ENCODE data around the gene GRK3.

Gene GRK3

GRCh38 chr22:25710501-25710900 is 146.0 kb downstream of the GRK3 start:
- no peaks in the 10 kb centered on the region for H4K20me1 ChIP-seq (ENCODE audit: control insufficient read depth, insufficient read depth, low read depth, low read length)
- no peaks in the 10 kb centered on the region for H3K36me3 ChIP-seq (ENCODE audit: control insufficient read depth, low read length)
- no peak overlapping the region for H3K4me3 ChIP-seq (ENCODE audit: low read length)
- no peaks in the 10 kb centered on the region for H3K27me3 ChIP-seq (ENCODE audit: control insufficient read depth, low read length)
- no peaks in the 10 kb centered on the region for H3K9me3 ChIP-seq (ENCODE audit: control insufficient read depth, insufficient read depth, low read length)
- H3K4me1 ChIP-seq (ENCODE audit: control insufficient read depth, low read length): no peaks in the 10 kb centered on the region
- no peaks in the 10 kb centered on the region for H3K79me2 ChIP-seq (ENCODE audit: control insufficient read depth, low read length)
- no peak overlapping the region for H3K27ac ChIP-seq (ENCODE audit: low read depth, low read length)
- H3K4me2 ChIP-seq (ENCODE audit: low read length): no peak overlapping the region
- H3F3A ChIP-seq (ENCODE audit: control insufficient read depth, insufficient read depth): no peaks in the 10 kb centered on the region
- no peak for TF ChIP-seq EZH2phosphoT487 (IDR thresholded peaks at IDR 0.05; ENCODE audit: borderline replicate concordance, low read length)
- H3K9me2 ChIP-seq (replicated peaks; ENCODE audit: control insufficient read depth, low read length): no peaks in the 10 kb centered on the region

- H3K36me3 ChIP-seq (ENCODE audit: control insufficient read depth, low read length): no peaks in the 10 kb centered on the region
- no peaks in the 10 kb centered on the region for H3K4me1 ChIP-seq (ENCODE audit: control insufficient read depth, low read length)
- no peaks in the 10 kb centered on the region for H3K9me3 ChIP-seq (ENCODE audit: control insufficient read depth, insufficient read depth, low read length)
- H4K20me1 ChIP-seq (ENCODE audit: control insufficient read depth, insufficient read depth, low read depth, low read length): no peaks in the 10 kb centered on the region
- H3K9me2 ChIP-seq (replicated peaks; ENCODE audit: control insufficient read depth, low read length): no peaks in the 10 kb centered on the region
- no peaks in the 10 kb centered on the region for H3K79me2 ChIP-seq (ENCODE audit: control insufficient read depth, low read length)
- no peak overlapping the region for H3K4me2 ChIP-seq (ENCODE audit: low read length)
- H3K27ac ChIP-seq (ENCODE audit: low read depth, low read length): no peak overlapping the region
- TF ChIP-seq CTCF (IDR thresholded peaks at IDR 0.05; ENCODE audit: low read depth, low read length, poor library complexity, severe bottlenecking) (no peak), EZH2phosphoT487 (IDR thresholded peaks at IDR 0.05; ENCODE audit: borderline replicate concordance, low read length) (no peak)
- no peaks in the 10 kb centered on the region for H3K27me3 ChIP-seq (ENCODE audit: control insufficient read depth, low read length)
- no peaks in the 10 kb centered on the region for H3F3A ChIP-seq (ENCODE audit: control insufficient read depth, insufficient read depth)
- H3K4me3 ChIP-seq (ENCODE audit: low read length): no peak overlapping the region
Observed at GRCh38 chr22:25711491-25711890, 147.0 kb downstream of the GRK3 start.

- H3K9me2 ChIP-seq (replicated peaks; ENCODE audit: control insufficient read depth, low read length): no peaks in the 10 kb centered on the region
- H3K4me2 ChIP-seq (ENCODE audit: low read length): no peak overlapping the region
- H3K4me1 ChIP-seq (ENCODE audit: control insufficient read depth, low read length): no peaks in the 10 kb centered on the region
- no peaks in the 10 kb centered on the region for H3K36me3 ChIP-seq (ENCODE audit: control insufficient read depth, low read length)
- no peak for TF ChIP-seq EZH2phosphoT487 (IDR thresholded peaks at IDR 0.05; ENCODE audit: borderline replicate concordance, low read length)
- no peak for TF ChIP-seq CTCF (IDR thresholded peaks at IDR 0.05; ENCODE audit: low read depth, low read length, poor library complexity, severe bottlenecking)
- no peaks in the 10 kb centered on the region for H3K27me3 ChIP-seq (ENCODE audit: control insufficient read depth, low read length)
- H4K20me1 ChIP-seq (ENCODE audit: control insufficient read depth, insufficient read depth, low read depth, low read length): no peaks in the 10 kb centered on the region
- H3K27ac ChIP-seq (ENCODE audit: low read depth, low read length): no peak overlapping the region
- H3F3A ChIP-seq (ENCODE audit: control insufficient read depth, insufficient read depth): no peaks in the 10 kb centered on the region
- no peaks in the 10 kb centered on the region for H3K9me3 ChIP-seq (ENCODE audit: control insufficient read depth, insufficient read depth, low read length)
- H3K4me3 ChIP-seq (ENCODE audit: low read length): no peak overlapping the region
- no peaks in the 10 kb centered on the region for H3K79me2 ChIP-seq (ENCODE audit: control insufficient read depth, low read length)
Observed at GRCh38 chr22:25712661-25713400, 148.4 kb downstream of the GRK3 start.

GRCh38 chr22:25714070-25714469 is 149.6 kb downstream of the GRK3 start:
- H4K20me1 ChIP-seq (ENCODE audit: control insufficient read depth, insufficient read depth, low read depth, low read length): no peaks in the 10 kb centered on the region
- no peaks in the 10 kb centered on the region for H3K4me1 ChIP-seq (ENCODE audit: control insufficient read depth, low read length)
- no peaks in the 10 kb centered on the region for H3K9me2 ChIP-seq (replicated peaks; ENCODE audit: control insufficient read depth, low read length)
- no peaks in the 10 kb centered on the region for H3K9me3 ChIP-seq (ENCODE audit: control insufficient read depth, insufficient read depth, low read length)
- H3K4me3 ChIP-seq (ENCODE audit: low read length): no peak overlapping the region
- no peak overlapping the region for H3K4me2 ChIP-seq (ENCODE audit: low read length)
- no peaks in the 10 kb centered on the region for H3F3A ChIP-seq (ENCODE audit: control insufficient read depth, insufficient read depth)
- no peaks in the 10 kb centered on the region for H3K79me2 ChIP-seq (ENCODE audit: control insufficient read depth, low read length)
- TF ChIP-seq CTCF (IDR thresholded peaks at IDR 0.05; ENCODE audit: low read depth, low read length, poor library complexity, severe bottlenecking) (no peak), EZH2phosphoT487 (IDR thresholded peaks at IDR 0.05; ENCODE audit: borderline replicate concordance, low read length) (no peak)
- H3K27ac ChIP-seq (ENCODE audit: low read depth, low read length): no peak overlapping the region
- no peaks in the 10 kb centered on the region for H3K36me3 ChIP-seq (ENCODE audit: control insufficient read depth, low read length)
- no peaks in the 10 kb centered on the region for H3K27me3 ChIP-seq (ENCODE audit: control insufficient read depth, low read length)

All from DOHH2 (cell line).